ENCODE results near the gene CFDP1.

The CFDP1 gene

DNA sequence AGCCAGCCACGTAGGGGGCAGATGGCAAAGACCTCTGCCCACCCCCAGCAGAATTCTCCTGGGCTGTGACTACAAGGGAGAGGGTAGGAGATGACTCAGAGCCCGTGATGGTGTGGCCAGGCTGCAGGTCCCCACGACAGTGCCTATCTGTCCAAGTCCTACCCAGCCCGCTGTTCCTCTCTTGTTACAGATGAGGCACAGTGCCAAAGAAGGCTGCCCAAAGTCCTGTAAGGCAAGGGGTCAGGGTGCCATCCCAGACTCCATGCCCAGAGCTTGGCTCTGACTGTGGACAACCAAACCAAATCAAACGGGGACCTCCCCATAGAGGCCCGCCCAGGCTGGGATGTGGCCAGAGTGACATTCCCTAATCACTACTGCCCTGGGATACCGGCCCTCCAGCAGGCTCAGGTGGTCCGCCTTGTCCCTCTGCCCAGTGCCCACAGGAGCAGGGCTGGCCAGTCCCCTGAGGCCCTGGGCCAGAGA is 169.3 kb downstream of the CFDP1 start:
- no peak for DNase-seq

DNA sequence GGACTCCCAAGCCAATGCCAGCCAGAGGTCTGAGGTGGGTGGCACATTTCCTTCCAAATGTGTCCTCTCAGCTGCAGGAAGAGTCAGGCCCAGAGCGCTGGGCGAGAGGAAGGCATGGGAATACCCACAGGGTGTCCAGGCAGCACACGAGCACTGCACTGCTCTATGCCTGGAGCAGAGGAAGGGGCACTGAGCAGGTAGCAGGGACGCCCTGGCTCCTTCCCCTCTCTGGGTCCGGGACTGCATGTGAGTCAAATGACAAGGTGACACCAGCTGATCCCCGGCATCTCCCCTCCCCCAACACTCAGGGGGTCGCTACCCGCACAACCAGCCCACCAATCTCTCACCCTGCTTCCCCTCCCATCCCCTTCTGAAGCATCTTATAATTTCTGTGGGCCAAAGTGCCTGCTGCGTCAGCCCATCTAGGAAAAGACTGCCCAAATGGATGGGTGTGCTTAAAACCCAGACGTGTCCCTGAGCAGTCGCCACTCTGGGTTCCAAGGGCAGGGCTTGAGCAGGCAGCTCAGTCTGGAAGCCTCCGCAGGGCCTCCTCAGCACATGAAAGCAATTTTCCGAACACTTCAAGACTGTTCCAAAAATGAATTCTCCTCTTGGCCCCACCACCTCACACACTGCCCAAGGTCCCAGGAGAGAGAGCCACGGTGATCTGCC is 169.9 kb downstream of the CFDP1 start:
- no peak for DNase-seq

DNA sequence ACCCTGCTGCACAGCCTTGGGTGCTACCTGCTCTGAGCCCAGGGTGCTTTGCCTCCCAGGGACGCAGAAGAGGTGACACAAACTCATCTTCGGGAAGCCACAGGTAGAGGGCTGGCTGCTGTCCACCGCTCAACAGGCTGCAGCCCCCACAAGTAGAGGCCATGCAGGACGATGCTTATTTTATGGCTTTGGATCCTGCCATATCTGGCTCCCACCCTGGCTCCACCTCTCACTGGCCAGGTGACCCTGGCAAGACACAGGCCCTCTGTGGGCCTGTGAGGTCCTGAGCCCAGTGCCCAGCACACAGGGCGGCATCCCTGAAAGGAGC is 170.5 kb downstream of the CFDP1 start:
- no peak for DNase-seq

- DNase-seq = no peak
Observed at GRCh38 chr16:75262104-75262799, 171.1 kb downstream of the CFDP1 start.

GRCh38 chr16:75261590-75262078 is 171.7 kb downstream of the CFDP1 start:
- DNase-seq = no peak

DNA sequence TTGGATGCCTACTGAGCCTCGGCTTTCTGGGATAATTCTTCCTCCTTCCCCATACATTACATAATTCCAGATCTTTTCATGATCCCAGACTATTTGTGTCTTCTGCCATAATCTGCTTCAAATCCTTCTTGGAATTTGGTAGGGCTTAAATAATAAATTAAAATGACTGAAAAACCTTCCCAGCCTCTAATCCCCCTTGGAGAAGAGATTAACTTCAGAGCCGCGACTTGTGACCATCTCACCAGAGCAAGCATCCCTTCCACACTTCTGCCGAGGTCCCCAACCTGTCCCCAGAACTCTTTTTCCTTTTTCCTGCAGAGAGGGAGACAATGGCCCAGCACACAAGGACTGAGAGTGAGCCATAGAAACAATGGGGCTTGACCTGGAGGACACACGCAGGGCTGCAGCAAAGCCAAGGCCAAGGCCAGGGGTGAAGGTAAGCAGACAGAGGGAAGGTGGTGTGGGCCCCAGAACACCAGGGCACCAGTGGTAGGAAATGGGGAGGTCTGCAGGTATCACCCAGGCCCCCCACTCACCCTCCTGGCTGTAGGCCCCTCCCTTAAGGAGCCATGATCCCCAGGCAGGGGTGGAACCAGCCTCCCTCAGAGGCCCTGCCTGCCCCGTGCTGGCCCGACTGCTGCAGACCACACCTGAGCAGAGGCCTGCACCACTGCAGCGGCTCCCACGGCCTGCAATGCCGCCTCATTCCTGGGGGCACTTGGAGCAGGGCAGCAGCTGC is 172.3 kb downstream of the CFDP1 start:
- DNase-seq = no peak

GRCh38 chr16:75258807-75259141 is 174.5 kb downstream of the CFDP1 start:
- DNase-seq = no peak

GRCh38 chr16:75257886-75258806 is 175.2 kb downstream of the CFDP1 start:
- DNase-seq = no peak

- DNase-seq = no peak
Observed at GRCh38 chr16:75256696-75257343, 176.5 kb downstream of the CFDP1 start.

DNA sequence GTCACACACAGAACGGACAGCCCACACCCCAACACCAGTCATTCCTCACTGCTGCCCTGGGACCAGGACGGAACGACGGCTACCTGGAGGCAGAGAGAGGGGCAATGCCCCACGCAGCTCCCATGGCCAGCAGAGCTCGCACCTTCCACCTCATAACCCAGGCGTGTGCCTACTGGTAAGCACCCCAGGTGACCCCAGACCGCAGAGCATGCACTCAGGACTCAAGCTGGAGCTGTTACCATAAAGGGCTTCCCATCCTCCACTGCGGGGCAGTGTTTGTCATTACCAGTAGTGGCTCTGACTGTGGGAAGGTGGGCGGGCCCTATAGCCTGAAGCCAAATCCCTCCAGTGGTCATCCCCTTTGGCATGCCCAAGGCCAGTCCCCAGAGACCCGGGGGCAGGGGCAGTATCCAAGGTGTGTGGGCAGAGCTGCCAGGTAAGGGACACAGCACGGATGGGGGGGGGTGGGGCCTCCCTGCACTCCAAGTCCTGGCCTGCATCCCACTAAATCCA is 177.2 kb downstream of the CFDP1 start:
- DNase-seq = no peak

- no peak for DNase-seq
Observed at GRCh38 chr16:75254359-75254837, 178.9 kb downstream of the CFDP1 start.

DNA sequence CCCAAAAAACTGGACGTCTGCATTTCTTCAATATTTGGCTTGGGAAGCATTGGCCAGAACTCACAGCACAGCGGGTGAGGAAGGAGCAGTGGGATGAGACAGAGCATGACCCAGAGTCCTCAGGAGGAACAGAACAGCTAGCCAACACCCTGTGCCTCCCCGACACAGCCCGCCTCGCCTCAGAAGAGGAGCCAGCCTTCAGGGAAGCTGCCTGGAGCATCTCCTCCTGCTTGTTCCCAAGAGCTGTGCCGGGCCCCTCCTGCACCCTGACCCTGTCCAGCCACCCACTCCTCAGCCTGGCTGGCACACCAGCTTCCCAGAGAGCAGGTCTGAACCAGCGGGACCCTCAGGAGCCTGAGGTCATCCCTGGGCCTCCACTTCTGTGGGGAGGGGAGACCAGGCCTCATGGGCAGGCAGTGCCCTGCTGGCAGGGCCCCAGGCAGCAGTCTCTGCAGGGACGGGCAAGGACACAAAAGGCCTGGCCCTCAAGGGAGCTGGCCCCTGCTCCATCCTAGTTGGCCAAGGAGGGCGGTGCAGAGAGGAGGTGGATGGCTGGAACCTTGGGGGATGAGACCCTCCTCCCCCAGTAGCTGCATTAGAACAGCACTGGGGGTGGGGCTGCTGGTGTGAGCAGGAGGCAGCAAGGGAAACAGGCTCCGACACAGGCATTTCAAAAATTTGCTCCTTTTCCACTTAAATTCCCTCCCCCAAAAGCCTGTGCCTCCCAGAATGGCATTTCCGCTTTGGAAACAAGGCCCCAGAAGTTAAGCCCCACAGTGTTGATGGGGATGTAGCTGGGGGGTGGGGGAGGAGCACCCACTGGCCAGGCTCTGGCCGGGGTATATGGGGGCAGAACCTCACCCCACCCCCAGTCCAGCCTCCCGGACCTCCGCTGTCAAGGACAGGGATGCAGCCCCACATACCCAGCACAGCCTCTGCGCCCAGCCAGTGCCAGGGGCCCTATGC is 180.1 kb downstream of the CFDP1 start:
- no peak for DNase-seq

- DNase-seq = no peak
Observed at GRCh38 chr16:75252049-75252864, 181.0 kb downstream of the CFDP1 start.

GRCh38 chr16:75251280-75252048 is 181.8 kb downstream of the CFDP1 start, which contains the start of gene BCAR1:
BCAR1 (minus strand) TSS chr16:75251624; CDS start chr16:75251482, 142 bp downstream.
- DNase-seq = no peak

GRCh38 chr16:75250809-75251279 is 182.5 kb downstream of the CFDP1 start:
- no peak for DNase-seq

GRCh38 chr16:75250089-75250808 is 183.1 kb downstream of the CFDP1 start:
- no peak for DNase-seq

DNA sequence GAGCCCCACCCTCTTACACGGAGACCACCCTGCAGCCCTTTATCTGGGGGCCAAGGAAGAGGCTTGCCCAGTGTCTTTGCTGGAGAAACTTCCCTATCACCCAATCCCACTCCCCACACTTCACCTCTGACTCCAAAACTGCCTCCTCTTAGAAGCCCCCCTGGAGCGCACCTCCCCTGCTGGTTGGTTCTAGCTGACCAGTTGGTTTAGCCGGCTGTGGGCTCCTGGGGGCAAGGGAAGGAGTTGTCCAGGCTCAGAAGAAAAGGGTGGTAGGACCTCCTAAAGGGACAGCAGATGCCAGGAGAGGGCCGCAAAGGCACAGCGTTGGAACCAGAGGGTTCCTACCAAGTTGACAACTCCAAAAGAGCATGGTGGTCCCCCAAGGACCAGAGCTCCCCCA is 183.9 kb downstream of the CFDP1 start:
- no peak for DNase-seq
